ENCODE results near the gene LRRC70.
"Not testable (repeated sequence)": the region's sequence is repeated elsewhere in the genome, so short reads cannot be mapped to it uniquely, and the experiment has no call there.

Gene LRRC70

DNA sequence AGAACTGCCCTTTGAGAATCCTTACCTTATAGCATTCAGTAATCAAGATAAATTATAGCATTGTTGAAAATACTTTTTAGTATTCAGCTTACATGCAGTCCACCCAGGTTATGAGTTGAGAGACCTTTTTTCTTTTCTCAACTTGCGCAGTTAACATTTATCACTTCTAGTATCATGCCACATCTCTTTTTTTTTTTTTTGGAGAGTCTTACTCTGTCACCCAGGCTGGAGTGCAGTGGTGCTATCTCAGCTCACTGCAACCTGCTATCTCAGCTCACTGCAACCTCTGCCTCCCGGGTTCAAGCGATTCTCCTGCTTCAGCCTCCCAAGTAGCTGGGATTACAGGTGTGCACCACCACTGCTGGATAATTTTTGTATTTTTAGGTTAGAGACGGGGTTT lies 29.0 kb downstream of the LRRC70 start:
- DNase-seq, result no peak

DNA sequence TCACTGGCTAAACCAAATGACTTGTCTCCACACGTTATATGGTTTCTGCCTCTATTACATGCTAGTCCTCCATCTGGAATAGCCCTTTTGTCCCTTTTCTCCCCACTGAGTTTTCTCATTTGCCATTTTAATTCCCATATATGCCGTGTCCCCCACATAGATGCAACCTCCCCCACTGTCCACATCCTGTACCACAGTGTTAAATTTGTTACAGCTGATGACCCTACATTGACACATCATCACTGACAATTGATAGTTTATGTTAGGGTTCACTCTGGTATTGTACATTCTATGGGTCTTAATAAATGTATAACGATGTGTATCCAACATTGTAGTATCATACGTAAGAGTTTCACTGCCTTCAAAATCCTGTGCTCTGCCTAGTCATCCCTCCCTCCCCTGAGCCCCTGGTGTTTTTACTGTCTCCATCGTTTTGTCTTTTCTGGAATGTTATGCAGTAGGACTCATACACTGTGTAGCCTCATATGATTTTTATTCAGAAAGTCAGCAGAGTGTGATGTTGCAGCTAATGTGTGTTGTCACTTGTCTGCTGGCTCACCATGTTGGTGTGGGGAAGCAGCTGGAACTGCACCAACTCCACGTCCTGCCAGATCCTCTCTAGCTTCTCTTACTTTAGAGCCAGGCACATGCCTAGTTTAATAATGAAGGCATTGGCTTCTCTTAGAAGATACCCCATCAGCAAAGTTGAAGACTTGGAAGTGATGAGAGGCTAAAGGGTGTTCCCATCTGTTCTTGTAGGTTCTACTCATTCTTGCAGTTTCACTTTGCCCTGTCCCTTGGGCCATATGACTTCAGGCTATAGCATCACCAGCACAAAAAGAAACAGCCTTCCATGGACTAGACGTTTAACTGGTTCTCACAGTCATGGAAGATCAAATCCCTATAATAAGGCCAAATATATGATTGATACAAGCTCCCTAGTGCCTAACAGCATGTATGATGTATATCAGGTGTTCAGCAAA lies 30.2 kb downstream of the LRRC70 start:
- no peak for DNase-seq

DNA sequence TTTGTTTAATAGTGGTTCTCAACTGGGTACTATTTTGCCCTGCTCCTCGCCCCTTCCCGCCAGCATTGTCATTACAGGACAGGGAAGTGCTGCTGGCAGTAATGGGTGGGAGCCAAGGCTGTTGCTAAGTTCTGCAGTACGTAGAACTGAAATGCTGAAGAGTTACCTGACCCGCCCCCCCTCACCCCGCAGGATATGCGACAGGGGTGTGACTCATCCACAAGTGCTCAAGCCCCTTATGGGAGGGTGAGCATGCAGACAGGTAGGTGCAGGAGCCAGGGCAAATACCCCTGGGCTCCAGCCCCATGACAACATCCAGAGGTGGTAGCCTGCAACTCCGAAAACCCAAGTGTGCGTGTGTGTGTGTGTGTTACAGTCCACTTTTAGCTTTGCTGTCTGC lies 35.7 kb downstream of the LRRC70 start:
- no peak for DNase-seq

DNA sequence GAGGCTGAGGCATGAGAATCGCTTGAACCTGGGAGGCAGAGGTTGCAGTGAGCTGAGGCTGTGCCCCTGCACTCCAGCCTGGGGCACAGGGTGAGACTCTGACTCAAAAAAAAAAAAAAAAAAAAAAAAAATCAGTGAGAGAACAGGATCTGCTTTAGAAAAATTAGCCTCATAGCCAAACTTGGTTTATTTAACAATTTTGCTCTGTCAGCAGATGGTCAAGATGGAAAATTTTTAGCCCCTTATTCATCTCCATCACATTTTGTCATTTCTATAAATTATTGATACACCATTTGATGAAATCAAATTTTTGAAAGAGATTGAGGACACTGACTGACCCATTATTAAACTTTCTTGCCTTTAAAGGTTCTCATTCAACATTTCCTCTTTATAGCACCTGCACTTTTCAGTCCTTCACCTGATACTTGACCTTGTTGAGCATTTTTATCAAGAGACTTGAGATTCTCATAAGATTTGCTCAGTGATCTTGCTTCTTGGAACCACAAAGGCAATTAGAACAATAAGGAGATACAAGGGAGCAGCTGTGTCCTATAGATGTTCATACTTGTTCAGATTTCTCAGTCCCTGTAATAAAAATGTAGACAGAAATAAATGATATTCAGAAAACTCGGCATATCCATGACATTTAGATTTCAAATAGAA lies 38.1 kb downstream of the LRRC70 start:
- DNase-seq, result no peak

DNA sequence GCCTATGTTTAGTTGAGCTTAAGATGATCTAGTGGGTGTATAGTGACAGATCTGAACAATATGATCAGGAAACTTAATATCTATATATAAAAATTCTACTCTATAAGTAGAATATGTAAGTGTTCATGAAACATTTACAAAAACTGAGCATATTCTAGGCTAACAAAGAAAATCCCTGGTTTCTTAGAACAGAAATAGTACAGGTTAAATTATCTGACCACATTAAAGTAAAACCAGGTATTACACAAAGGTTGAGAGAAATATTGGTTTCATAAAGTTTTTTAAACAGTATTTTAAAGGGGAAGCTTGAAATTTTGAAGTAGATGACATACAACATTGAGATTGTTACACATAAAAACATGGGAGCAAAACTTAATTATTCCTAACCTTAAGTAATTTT lies 39.3 kb downstream of the LRRC70 start:
- no peak for DNase-seq

DNA sequence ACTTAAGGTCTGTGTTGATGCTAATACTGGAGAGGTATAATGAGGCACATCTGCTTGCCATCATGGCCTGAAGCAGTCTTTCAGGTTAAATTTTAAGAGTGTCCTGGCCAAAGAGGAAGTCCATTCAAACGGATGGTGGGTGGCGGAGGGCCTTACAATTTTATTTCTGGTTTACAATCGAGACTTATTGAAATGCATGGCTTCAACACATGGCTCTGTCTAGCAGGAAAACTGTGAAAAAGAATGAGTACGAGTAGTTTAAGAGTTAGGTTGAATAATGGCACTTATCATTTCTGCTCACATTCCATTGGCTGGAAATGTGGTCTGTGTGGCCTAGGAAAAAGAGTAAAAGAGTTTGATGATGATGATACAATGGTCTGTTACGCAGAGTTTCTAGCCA lies 42.1 kb downstream of the LRRC70 start:
- DNase-seq, result no peak

DNA sequence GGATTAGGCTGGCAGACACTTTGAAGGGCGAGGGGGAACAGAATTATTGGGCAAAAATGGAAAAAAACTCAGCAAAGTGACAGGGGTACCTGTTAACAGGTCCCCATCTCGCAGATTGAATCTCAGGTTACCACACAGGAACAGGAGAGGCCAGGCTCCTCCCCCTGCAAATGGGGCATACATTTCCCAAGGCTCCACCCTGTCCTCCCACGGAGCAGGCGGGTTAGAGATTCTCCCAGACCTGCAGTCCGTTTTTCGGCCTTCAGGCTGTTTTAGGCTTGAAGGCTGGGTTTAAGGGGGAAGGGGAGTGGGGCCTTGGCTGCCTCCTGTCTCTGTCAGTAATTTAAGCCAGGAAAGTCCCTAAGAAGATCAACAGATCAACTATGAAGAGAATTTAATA lies 42.7 kb downstream of the LRRC70 start:
- DNase-seq, result no peak

DNA sequence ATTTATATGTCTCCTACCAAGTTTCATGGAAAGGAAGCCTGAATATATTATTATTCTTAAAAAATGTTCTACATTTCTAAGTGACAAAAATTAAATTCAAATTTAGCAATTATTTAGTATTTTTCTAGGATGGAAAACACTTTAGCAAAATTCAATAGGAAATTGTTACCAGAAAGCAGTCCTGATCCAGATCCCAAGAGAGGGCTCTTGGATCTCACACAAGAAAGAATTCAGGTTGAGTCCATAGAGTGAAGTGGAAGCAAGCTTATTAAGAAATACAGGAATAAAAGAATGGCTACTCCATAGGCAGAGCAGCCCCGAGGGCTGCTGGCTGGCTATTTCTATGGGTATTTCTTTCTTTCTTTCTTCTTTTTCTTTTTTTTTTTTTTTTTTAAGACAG lies 44.7 kb downstream of the LRRC70 start:
- no peak for DNase-seq

DNA sequence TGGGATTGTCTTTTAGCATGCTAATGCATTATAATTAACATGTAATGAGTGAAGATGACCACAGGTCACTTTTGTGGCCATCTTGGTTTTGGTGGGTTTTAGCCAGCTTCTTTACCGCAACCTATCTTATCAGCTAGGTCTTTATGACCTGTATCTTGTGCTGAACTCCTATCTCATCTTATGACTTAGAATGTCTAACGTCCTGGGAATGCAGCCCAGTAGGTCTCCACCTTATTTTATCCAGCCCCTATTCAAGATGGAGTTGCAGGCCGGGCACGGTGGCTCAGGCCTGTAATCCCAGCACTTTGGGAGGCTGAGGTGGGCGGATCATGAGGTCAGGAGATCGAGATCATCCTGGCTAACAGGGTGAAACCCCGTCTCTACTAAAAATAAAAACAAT lies 45.8 kb downstream of the LRRC70 start:
- not testable (repeated sequence) for DNase-seq

DNA sequence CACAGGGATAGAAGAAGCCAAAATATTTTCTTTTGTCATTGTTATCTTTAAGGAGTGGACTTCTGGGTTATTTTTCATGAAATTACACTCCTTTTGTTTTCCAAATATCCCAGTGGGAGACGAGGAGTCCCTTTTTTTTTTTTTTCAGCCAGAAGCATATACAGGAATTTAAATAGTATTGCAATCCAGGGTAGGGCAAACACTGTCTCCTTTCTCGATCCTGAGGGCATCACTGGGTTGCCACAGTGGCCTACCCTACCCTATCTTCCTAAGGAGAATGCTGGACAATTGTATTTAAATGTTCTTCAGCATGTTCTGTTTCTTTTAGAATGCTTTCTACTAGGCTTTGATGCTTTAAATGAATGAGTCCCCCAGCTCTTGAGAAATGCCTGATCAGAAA lies 47.9 kb downstream of the LRRC70 start:
- no peak for DNase-seq

DNA sequence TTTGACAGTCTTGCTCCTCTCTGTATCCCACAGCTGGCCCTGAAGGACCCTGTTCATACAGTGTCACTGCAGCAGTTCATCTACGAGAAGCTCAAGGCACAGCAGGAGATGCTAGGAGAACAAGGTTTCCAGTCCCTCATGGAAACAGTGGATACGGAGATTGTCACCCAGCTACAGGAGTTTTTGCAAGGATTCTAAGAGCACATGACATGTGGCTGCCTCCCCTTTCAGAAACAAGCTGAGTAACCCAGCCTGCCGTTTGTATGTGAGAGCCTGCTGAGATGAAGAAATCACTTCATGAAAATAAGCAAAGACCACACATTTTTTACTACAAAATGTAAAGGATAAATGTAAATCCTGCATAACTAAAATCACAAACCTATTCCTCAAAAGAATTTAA lies 48.5 kb downstream of the LRRC70 start:
- DNase-seq, result no peak

DNA sequence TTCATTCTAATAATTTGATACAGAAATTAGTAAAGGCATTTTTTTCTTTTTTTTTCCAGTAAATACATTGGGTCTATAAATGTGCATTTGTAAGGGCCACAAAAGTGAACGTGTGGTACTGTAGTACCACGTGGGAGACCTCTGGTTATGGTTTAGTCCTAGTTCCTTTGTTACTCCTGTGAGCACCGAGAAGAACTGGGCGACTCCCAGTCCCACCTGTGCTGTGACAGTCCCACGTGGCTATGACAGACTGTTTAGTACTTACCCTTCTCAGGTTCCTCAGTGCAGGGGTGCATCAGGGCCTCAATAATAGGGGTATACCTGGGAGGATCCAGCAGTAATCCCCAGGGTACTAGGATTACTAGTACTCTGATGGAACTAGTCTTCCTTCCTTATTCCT lies 49.3 kb downstream of the LRRC70 start:
- no peak for DNase-seq

Measured in right kidney (tissue), 1 donor.